ENCODE data around the gene HACD3. TPM values are rescaled to one million over a fixed set of nuclear protein-coding genes. Genes with fewer than 3 reads are reported as not detected.

HACD3 gene
- total and polyA plus RNA-seq, 2 donors from 2014 or later, result 52.1 to 89.3 TPM

GRCh38 chr15:65618560-65619109 lies 88.4 kb downstream of the HACD3 start:
- H3K27ac ChIP-seq (ENCODE audit: low read depth in 2 of 2, low read length in 2 of 2), result no peak overlapping the region
- H3K4me3 ChIP-seq (ENCODE audit: low read length in 3 of 3), result no peak overlapping the region
- DNase-seq (no peak), FAIRE-seq (no peak)
- no peak overlapping the region for H3K9ac ChIP-seq (ENCODE audit: low read length in 3 of 3)
- H3K9me3 ChIP-seq (ENCODE audit: control insufficient read depth in 2 of 3, insufficient read depth in 1 of 3, low read length in 3 of 3), result no peaks in the 10 kb centered on the region
- no peaks in the 10 kb centered on the region for H3K27me3 ChIP-seq (ENCODE audit: control insufficient read depth, insufficient read depth, low read length)
- H3K4me1 ChIP-seq (ENCODE audit: control insufficient read depth in 2 of 3, insufficient read depth in 2 of 3, low read depth in 1 of 3, low read length in 3 of 3), result no peaks in the 10 kb centered on the region
- H3K36me3 ChIP-seq (ENCODE audit: control insufficient read depth in 2 of 3, insufficient read depth in 3 of 3, low read length in 3 of 3), result no peaks in the 10 kb centered on the region
- TF ChIP-seq CTCF (IDR thresholded peaks at IDR 0.05; ENCODE audit: borderline replicate concordance, extremely low read depth, insufficient read depth), result no peak
- intact Hi-C loops (cut with DNase I), result no loop called here

- peaks cover 2 to 7% (median 2%) of the 10 kb centered on the region in 3 donors for H3K36me3 ChIP-seq (ENCODE audit: control insufficient read depth in 2 of 3, insufficient read depth in 3 of 3, low read length in 3 of 3)
- DNase-seq (no peak), FAIRE-seq (no peak)
- H3K9ac ChIP-seq (ENCODE audit: low read length in 3 of 3), result no peak overlapping the region
- no peak for TF ChIP-seq CTCF (IDR thresholded peaks at IDR 0.05; ENCODE audit: borderline replicate concordance, extremely low read depth, insufficient read depth)
- no peaks in the 10 kb centered on the region for H3K27me3 ChIP-seq (ENCODE audit: control insufficient read depth, insufficient read depth, low read length)
- intact Hi-C loops (cut with DNase I), result no loop called here
- no peaks in the 10 kb centered on the region for H3K4me1 ChIP-seq (ENCODE audit: control insufficient read depth in 2 of 3, insufficient read depth in 2 of 3, low read depth in 1 of 3, low read length in 3 of 3)
- H3K9me3 ChIP-seq (ENCODE audit: control insufficient read depth in 2 of 3, insufficient read depth in 1 of 3, low read length in 3 of 3), result no peaks in the 10 kb centered on the region
- no peak overlapping the region for H3K27ac ChIP-seq (ENCODE audit: low read depth in 2 of 2, low read length in 2 of 2)
- H3K4me3 ChIP-seq (ENCODE audit: low read length in 3 of 3), result no peak overlapping the region
These were observed 89.5 kb downstream of the HACD3 start for GRCh38 chr15:65619626-65620290.

- Histone ChIP-seq H3K4me3 (ENCODE audit: low read length in 3 of 3) (no peak overlapping the region), H3K9me3 (ENCODE audit: control insufficient read depth in 2 of 3, insufficient read depth in 1 of 3, low read length in 3 of 3) (no peaks in the 10 kb centered on the region), H3K9ac (ENCODE audit: low read length in 3 of 3) (no peak overlapping the region), H3K27me3 (ENCODE audit: control insufficient read depth, insufficient read depth, low read length) (no peaks in the 10 kb centered on the region), H3K36me3 (ENCODE audit: control insufficient read depth in 2 of 3, insufficient read depth in 3 of 3, low read length in 3 of 3) (peaks cover 2 to 14% (median 10%) of the 10 kb centered on the region in 3 donors), H3K4me1 (ENCODE audit: control insufficient read depth in 2 of 3, insufficient read depth in 2 of 3, low read depth in 1 of 3, low read length in 3 of 3) (no peaks in the 10 kb centered on the region), H3K27ac (ENCODE audit: low read depth in 2 of 2, low read length in 2 of 2) (no peak overlapping the region)
- intact Hi-C loops (cut with DNase I), result no loop called here
- no peak for FAIRE-seq
- no peak for TF ChIP-seq CTCF (IDR thresholded peaks at IDR 0.05; ENCODE audit: borderline replicate concordance, extremely low read depth, insufficient read depth)
- DNase-seq, result no peak
These were observed 90.6 kb downstream of the HACD3 start for GRCh38 chr15:65620833-65621232.
